HEK293 (cell line): ENCODE measurements around the gene HIVEP2.

ENCODE experiments used
- CTCF ChIA-PET: fragments of 350-600 bp; formaldehyde crosslinking; extraction: SDS; loops from one replicate; lab custom pipeline; 2021; ENCODE audit warnings: antibody characterized with exemption; lab: Yijun Ruan, JAX
- POLR2A ChIA-PET: fragments of 300-600 bp; formaldehyde crosslinking; extraction: SDS; loops from one replicate; lab custom pipeline; 2020; ENCODE audit warnings: antibody characterized with exemption, inconsistent platforms; lab: Yijun Ruan, JAX
- H3K27ac ChIP-seq: fragments of 200-500 bp; sonication (Bioruptor generic); 2 replicates; pipeline ENCODE4 v1.5.1; 2014; ENCODE audit warnings: low read depth, low read length, control low read depth, inconsistent platforms; ENCODE audit errors: extremely low read depth
- H3K36me3 ChIP-seq, 2 experiments: fragments of 200-500 bp in 1 of 2; sonication (Bioruptor generic) in 1 of 2; 1 replicate in 1 of 2; 2 replicates in 1 of 2; pipeline ENCODE4 v1.5.1; 2014 to 2017; ENCODE audit warnings: inconsistent platforms in 2 of 2, low read length in 2 of 2; ENCODE audit not compliant: control insufficient read depth in 2 of 2, insufficient read depth in 1 of 2
- H3K4me1 ChIP-seq: fragments of 200-500 bp; sonication (Bioruptor generic); 2 replicates; pipeline ENCODE4 v1.5.1; 2014; ENCODE audit warnings: mild to moderate bottlenecking, low read length, inconsistent platforms; ENCODE audit not compliant: control insufficient read depth, insufficient read depth
- H3K4me3 ChIP-seq: 2 replicates; pipeline ENCODE4 v1.5.1; 2011; ENCODE audit warnings: low read depth, mild to moderate bottlenecking, control low read depth, low read length, moderate library complexity
- H3K9me3 ChIP-seq: fragments of 200-500 bp; sonication (Bioruptor generic); 2 replicates; pipeline ENCODE4 v1.5.1; 2014; ENCODE audit warnings: low read depth, low read length, inconsistent platforms; ENCODE audit not compliant: control insufficient read depth, insufficient read depth
- EGR2 ChIP-seq: fragments of 450-650 bp; formaldehyde crosslinking; IDR thresholded peaks from 2 replicates; pipeline ENCODE4 v1.5.1; 2016; ENCODE audit warnings: low read depth, missing biosample characterization, missing genetic modification characterization
- SP2 ChIP-seq: fragments of 450-650 bp; formaldehyde crosslinking; IDR thresholded peaks from 2 replicates; pipeline ENCODE4 v1.5.1; 2016; ENCODE audit warnings: missing biosample characterization, missing genetic modification characterization
- SP3 ChIP-seq: fragments of 450-650 bp; formaldehyde crosslinking; IDR thresholded peaks from 2 replicates; pipeline ENCODE4 v1.5.1; 2016; ENCODE audit warnings: missing biosample characterization, missing genetic modification characterization
- ZFP41 ChIP-seq: fragments of 450-650 bp; formaldehyde crosslinking; IDR thresholded peaks from 2 replicates; pipeline ENCODE4 v1.5.1; 2016; ENCODE audit warnings: missing biosample characterization, missing genetic modification characterization, borderline replicate concordance
- ZIC2 ChIP-seq: fragments of 450-650 bp; formaldehyde crosslinking; IDR thresholded peaks from 2 replicates; pipeline ENCODE4 v1.5.1; 2016; ENCODE audit warnings: missing biosample characterization, missing genetic modification characterization
- ZNF10 ChIP-seq: fragments of 450-650 bp; formaldehyde crosslinking; IDR thresholded peaks from 2 replicates; pipeline ENCODE4 v1.5.1; 2017; ENCODE audit warnings: missing biosample characterization, missing genetic modification characterization
- ZNF621 ChIP-seq: fragments of 450-650 bp; formaldehyde crosslinking; IDR thresholded peaks from 2 replicates; pipeline ENCODE4 v1.5.1; 2017; ENCODE audit warnings: missing biosample characterization, missing genetic modification characterization
- ZNF658 ChIP-seq: fragments of 450-650 bp; formaldehyde crosslinking; IDR thresholded peaks from 2 replicates; pipeline ENCODE4; 2016; ENCODE audit warnings: missing biosample characterization, missing genetic modification characterization
- ZNF670 ChIP-seq: fragments of 450-650 bp; formaldehyde crosslinking; IDR thresholded peaks from 2 replicates; pipeline ENCODE4 v1.5.1; 2016; ENCODE audit warnings: missing biosample characterization, missing genetic modification characterization, low read depth
- ZNF837 ChIP-seq: fragments of 450-650 bp; formaldehyde crosslinking; IDR thresholded peaks from 2 replicates; pipeline ENCODE4 v1.5.1; 2016; ENCODE audit warnings: missing biosample characterization, missing genetic modification characterization
- TF ChIP-seq, protein P1 (sequence below): fragments of 450-650 bp; formaldehyde crosslinking; IDR thresholded peaks from 2 replicates; pipeline ENCODE4 v1.5.1; 2017; ENCODE audit warnings: missing biosample characterization, missing genetic modification characterization
- TF ChIP-seq, protein P2 (sequence below): fragments of 450-650 bp; IDR thresholded peaks from 2 replicates; pipeline ENCODE4 v1.5.1; 2018; ENCODE audit warnings: missing biosample characterization, missing genetic modification characterization
- TF ChIP-seq, protein P3 (sequence below): fragments of 450-650 bp; formaldehyde crosslinking; IDR thresholded peaks from 2 replicates; pipeline ENCODE4 v1.5.1; 2016; ENCODE audit warnings: missing biosample characterization, missing genetic modification characterization
- TF ChIP-seq, protein P4 (sequence below): fragments of 450-650 bp; formaldehyde crosslinking; IDR thresholded peaks from 2 replicates; pipeline ENCODE4 v1.5.1; 2016; ENCODE audit warnings: missing biosample characterization, missing genetic modification characterization
- TF ChIP-seq, protein P5 (sequence below): fragments of 450-650 bp; formaldehyde crosslinking; IDR thresholded peaks from 2 replicates; pipeline ENCODE4 v1.5.1; 2017; ENCODE audit warnings: missing biosample characterization, missing genetic modification characterization
- TF ChIP-seq, protein P6 (sequence below): fragments of 450-650 bp; formaldehyde crosslinking; IDR thresholded peaks from 2 replicates; pipeline ENCODE4 v1.5.1; 2016; ENCODE audit warnings: missing biosample characterization, missing genetic modification characterization
- TF ChIP-seq, protein P7 (sequence below): fragments of 450-650 bp; formaldehyde crosslinking; IDR thresholded peaks from 2 replicates; pipeline ENCODE4 v1.5.1; 2017; ENCODE audit warnings: missing biosample characterization, missing genetic modification characterization

HIVEP2 gene

DNA sequence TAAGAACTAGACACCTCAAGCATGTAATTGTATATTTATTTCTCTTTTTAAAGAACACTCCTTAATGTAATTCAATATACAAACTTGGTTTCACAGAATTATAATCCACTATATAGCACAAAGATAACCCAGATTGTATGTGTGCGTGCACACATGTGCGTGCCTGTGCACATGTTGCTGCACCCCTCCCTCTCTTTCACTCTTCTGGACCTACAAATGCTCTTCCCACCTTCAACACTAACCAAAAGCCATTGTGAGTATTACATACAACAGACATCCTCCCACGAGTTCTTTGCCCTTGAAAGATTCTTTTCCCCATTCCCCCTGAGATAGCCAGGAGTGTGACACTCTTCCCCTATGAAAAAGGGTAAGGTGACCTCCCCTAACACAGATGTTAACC lies 193.5 kb downstream of the HIVEP2 start (continued):
- TF ChIP-seq, protein P1, sequence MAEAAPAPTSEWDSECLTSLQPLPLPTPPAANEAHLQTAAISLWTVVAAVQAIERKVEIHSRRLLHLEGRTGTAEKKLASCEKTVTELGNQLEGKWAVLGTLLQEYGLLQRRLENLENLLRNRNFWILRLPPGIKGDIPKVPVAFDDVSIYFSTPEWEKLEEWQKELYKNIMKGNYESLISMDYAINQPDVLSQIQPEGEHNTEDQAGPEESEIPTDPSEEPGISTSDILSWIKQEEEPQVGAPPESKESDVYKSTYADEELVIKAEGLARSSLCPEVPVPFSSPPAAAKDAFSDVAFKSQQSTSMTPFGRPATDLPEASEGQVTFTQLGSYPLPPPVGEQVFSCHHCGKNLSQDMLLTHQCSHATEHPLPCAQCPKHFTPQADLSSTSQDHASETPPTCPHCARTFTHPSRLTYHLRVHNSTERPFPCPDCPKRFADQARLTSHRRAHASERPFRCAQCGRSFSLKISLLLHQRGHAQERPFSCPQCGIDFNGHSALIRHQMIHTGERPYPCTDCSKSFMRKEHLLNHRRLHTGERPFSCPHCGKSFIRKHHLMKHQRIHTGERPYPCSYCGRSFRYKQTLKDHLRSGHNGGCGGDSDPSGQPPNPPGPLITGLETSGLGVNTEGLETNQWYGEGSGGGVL (tag by site-specific recombination): no peak
- no peak for TF ChIP-seq SP2 (tag by site-specific recombination)
- no peak for TF ChIP-seq EGR2 (tag by site-specific recombination)
- TF ChIP-seq, protein P2, sequence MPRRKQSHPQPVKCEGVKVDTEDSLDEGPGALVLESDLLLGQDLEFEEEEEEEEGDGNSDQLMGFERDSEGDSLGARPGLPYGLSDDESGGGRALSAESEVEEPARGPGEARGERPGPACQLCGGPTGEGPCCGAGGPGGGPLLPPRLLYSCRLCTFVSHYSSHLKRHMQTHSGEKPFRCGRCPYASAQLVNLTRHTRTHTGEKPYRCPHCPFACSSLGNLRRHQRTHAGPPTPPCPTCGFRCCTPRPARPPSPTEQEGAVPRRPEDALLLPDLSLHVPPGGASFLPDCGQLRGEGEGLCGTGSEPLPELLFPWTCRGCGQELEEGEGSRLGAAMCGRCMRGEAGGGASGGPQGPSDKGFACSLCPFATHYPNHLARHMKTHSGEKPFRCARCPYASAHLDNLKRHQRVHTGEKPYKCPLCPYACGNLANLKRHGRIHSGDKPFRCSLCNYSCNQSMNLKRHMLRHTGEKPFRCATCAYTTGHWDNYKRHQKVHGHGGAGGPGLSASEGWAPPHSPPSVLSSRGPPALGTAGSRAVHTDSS (tag by site-specific recombination): no peak
- TF ChIP-seq ZNF837 (tag by site-specific recombination): no peak
- TF ChIP-seq, protein P3, sequence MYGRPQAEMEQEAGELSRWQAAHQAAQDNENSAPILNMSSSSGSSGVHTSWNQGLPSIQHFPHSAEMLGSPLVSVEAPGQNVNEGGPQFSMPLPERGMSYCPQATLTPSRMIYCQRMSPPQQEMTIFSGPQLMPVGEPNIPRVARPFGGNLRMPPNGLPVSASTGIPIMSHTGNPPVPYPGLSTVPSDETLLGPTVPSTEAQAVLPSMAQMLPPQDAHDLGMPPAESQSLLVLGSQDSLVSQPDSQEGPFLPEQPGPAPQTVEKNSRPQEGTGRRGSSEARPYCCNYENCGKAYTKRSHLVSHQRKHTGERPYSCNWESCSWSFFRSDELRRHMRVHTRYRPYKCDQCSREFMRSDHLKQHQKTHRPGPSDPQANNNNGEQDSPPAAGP (tag by site-specific recombination): no peak
- no peak for TF ChIP-seq ZNF621 (tag by site-specific recombination)

DNA sequence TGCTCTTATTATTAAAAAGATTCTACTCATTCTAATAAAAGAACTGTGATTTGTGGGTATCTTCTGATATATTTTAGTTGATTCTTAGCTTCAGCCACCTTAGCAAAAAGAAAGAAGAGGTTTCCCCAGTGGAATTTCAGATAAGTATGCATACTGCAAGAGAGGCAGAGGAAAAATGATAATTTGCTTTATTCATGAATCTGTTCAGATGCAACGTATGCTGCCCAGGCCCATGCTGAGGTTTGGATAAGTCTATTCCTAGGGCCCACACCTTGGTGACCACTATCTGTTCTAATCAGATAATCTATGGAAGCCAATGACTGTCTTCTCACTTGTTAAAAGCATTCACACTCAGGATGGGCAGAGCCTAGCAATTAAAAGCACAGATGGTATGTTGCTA lies 194.0 kb downstream of the HIVEP2 start:
- Histone ChIP-seq H3K36me3 (peaks cover 0 to 11% of the 10 kb centered on the region in 2 experiments; a peak in 1 of 3 replicates), H3K4me1 (no peaks in the 10 kb centered on the region), H3K27ac (no peak overlapping the region), H3K9me3 (no peaks in the 10 kb centered on the region), H3K4me3 (no peak overlapping the region)
- CTCF ChIA-PET: interaction anchor here (1.0 kb wide), 1 partner anchor 185 kb away, joined by 4 read pairs; no protein-coding TSS in a partner anchor
- no peak for TF ChIP-seq ZNF658
- no peak for TF ChIP-seq ZIC2 (tag by site-specific recombination)
- no peak for TF ChIP-seq ZNF10 (tag by site-specific recombination)
- TF ChIP-seq, protein P4, sequence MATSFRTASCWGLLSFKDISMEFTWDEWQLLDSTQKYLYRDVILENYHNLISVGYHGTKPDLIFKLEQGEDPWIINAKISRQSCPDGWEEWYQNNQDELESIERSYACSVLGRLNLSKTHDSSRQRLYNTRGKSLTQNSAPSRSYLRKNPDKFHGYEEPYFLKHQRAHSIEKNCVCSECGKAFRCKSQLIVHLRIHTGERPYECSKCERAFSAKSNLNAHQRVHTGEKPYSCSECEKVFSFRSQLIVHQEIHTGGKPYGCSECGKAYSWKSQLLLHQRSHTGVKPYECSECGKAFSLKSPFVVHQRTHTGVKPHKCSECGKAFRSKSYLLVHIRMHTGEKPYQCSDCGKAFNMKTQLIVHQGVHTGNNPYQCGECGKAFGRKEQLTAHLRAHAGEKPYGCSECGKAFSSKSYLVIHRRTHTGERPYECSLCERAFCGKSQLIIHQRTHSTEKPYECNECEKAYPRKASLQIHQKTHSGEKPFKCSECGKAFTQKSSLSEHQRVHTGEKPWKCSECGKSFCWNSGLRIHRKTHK (tag by site-specific recombination): no peak
- TF ChIP-seq ZNF670 (tag by site-specific recombination): no peak
- TF ChIP-seq, protein P5, sequence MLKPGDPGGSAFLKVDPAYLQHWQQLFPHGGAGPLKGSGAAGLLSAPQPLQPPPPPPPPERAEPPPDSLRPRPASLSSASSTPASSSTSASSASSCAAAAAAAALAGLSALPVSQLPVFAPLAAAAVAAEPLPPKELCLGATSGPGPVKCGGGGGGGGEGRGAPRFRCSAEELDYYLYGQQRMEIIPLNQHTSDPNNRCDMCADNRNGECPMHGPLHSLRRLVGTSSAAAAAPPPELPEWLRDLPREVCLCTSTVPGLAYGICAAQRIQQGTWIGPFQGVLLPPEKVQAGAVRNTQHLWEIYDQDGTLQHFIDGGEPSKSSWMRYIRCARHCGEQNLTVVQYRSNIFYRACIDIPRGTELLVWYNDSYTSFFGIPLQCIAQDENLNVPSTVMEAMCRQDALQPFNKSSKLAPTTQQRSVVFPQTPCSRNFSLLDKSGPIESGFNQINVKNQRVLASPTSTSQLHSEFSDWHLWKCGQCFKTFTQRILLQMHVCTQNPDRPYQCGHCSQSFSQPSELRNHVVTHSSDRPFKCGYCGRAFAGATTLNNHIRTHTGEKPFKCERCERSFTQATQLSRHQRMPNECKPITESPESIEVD (tag by site-specific recombination): no peak
- TF ChIP-seq ZFP41 (tag by site-specific recombination): no peak
- TF ChIP-seq, protein P2 (tag by site-specific recombination): no peak
- TF ChIP-seq, protein P6, sequence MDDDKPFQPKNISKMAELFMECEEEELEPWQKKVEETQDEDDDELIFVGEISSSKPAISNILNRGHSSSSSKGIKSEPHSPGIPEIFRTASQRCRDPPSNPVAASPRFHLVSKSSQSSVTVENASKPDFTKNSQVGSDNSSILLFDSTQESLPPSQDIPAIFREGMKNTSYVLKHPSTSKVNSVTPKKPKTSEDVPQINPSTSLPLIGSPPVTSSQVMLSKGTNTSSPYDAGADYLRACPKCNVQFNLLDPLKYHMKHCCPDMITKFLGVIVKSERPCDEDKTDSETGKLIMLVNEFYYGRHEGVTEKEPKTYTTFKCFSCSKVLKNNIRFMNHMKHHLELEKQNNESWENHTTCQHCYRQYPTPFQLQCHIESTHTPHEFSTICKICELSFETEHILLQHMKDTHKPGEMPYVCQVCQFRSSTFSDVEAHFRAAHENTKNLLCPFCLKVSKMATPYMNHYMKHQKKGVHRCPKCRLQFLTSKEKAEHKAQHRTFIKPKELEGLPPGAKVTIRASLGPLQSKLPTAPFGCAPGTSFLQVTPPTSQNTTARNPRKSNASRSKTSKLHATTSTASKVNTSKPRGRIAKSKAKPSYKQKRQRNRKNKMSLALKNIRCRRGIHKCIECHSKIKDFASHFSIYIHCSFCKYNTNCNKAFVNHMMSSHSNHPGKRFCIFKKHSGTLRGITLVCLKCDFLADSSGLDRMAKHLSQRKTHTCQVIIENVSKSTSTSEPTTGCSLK: no peak
- TF ChIP-seq SP3 (tag by site-specific recombination): no peak
- TF ChIP-seq, protein P7, sequence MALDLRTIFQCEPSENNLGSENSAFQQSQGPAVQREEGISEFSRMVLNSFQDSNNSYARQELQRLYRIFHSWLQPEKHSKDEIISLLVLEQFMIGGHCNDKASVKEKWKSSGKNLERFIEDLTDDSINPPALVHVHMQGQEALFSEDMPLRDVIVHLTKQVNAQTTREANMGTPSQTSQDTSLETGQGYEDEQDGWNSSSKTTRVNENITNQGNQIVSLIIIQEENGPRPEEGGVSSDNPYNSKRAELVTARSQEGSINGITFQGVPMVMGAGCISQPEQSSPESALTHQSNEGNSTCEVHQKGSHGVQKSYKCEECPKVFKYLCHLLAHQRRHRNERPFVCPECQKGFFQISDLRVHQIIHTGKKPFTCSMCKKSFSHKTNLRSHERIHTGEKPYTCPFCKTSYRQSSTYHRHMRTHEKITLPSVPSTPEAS (tag by site-specific recombination): no peak
- POLR2A ChIA-PET: no interaction called here
